Skin of body (tissue), 2 donors: ENCODE data around the gene RALGAPA2. TPM values are rescaled to one million over a fixed set of nuclear protein-coding genes. Genes with fewer than 3 reads are reported as not detected.

Experiments used
- DNase-seq: peaks from one replicate; lab custom pipeline; 2025; lab: John Stamatoyannopoulos, UW
- total RNA-seq: library from RNA; depleted of rRNA; stranded (reverse); fragments of >200 nt; gene quantifications from one replicate; pipeline ENCODE4 v1.2.3, GENCODE V29; 2014

Gene RALGAPA2
- total RNA-seq, 1 donor from 2014 or later = 31.9 TPM

DNA sequence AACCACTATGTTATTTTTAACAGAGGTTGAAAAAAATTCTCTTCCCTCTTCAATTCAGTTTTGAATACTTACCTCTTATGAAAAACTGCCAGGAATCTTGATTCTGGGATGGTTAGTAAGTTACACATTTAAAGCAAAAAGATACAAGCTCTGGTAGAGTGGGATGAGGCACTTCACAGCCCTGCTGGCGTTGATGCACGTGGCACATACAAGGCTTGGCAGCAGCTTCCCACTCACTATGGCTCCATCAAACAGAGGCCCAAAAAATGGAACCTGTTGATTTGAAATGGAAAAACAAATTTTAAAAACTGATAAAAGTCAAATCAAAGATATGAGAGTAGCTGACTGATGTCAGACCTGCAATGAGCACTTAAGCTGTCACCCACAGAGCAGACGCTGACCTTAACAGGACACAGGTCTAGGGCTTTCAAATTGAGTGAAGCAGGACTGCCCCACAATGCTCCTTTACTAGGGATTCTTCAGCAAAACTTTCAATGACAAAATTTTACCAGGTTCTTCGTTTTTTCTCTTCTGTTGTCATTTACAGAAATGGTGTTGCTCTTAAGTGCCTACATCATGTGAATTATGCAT, 239.7 kb downstream of the RALGAPA2 start:
- no peak for DNase-seq

DNA sequence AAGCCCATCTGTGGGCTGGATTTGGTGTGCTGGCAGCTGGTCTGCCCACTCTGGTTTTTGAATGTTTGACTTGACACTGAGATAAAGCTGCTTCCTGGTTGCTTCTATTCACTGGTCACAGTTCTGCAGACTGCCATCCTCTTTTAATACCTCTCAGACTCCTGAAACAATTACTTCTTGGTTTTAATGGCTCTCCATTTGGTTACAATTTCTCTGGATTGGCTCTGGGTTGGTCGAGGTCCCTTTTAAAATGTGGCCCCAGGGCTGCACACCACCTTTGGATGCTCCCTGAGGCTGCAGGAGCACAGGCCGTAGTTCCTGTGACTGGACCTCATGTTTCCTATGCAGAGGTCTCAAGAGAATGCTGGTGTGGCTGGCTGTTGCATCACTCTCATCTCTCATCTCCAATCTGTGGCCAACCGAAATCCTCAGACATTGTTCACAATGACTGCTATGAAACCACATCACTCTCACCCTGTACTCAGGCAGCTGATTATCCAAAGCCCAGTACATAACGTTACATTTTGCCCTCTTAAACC, 246.0 kb downstream of the RALGAPA2 start:
- no peak for DNase-seq

DNA sequence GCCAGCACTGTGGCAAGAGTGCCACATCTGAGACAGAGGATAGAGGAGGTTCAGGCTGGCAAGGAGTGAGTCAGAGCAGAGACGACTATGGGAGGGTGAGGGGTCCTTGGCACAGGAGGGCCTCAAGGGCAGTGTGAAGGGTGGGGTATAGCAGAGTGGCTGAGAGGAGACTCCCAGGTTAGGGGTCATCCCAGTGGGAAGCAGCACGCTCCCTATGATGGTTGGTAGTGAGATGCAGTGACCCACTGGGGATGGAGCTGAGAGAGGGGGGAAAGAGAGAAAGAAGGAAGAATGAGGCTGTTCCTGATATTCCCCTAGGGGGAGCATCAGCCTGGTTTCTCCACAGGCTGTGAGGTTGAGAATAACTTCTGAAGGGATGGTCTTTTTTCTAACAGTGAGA, 247.2 kb downstream of the RALGAPA2 start:
- no peak for DNase-seq

DNA sequence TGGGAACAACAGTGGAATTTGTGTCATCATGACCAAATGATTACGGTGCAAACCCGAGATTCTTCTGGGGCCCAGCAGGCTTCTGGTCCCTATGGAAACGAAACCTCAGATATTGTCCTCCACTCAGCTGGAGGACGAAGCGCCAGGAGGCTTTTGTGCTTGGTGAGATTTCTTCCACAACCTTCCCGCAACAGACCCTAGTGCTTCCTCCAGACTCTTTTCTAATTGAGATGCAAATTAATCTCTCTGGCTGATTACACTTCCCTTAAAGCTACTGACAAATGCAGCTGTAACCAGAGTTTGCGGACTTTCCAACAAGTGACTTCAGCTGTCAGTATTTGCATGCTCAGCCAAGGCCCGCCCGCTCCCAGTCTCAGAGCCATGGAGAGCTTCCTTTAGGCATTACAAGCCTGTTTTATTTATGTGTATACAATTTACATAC, 248.5 kb downstream of the RALGAPA2 start:
- DNase-seq = peak; percentile 24

DNA sequence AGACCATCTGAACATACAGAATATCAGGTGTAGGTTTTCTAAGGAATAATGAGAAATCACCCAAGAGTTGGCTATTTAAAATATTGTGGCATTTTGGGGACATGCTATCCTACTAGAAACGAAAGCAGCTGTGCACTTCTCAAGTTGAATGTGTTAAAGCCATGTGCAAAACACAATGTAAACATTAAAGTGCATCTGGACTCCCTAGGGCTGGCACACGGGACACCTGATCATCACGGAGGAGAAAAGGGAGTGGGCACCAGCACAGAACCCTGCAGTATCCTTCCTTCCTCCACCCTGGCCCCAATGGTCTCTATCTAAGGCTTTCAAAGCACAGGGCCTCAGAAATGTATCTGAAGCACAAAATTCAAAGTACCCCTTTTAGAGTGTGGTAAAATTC, 250.3 kb downstream of the RALGAPA2 start:
- DNase-seq = no peak

DNA sequence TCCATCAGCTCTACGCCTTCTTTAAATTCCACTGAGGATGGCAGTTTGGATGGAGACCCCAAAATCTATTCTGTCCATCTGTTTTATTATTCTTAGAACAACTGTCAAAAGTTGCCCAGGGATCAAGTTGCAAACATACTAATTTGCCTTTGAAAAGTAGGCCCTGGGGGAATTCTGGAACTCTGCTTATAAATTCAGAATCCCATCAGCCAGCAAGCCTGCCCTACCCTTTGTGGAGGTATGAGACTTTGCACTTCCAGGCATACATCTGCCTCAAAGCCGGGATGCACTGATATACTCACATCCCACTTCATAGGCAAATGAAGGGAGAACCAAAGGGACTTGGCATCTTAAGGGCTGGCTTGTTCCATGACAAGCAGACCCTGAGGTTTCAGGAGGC, 250.9 kb downstream of the RALGAPA2 start:
- no peak for DNase-seq

DNA sequence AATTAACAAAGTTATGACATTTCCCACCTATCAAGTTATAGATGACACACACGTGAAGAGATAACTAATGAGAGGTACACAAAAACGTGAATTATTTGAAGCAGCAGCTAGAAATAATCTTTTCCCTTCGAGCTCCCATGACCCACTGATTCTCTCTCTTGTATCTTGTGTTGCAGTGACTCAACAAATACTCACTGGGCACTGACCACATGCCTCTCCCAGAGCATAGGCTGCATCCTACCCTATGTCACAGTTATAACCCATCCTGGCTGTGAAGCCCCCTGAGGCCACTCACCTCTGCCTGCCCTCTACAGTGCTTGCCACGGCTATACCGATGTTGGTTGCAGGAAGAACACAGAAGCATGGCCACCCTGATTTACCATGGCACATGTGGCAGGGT, 252.7 kb downstream of the RALGAPA2 start:
- DNase-seq = no peak

DNA sequence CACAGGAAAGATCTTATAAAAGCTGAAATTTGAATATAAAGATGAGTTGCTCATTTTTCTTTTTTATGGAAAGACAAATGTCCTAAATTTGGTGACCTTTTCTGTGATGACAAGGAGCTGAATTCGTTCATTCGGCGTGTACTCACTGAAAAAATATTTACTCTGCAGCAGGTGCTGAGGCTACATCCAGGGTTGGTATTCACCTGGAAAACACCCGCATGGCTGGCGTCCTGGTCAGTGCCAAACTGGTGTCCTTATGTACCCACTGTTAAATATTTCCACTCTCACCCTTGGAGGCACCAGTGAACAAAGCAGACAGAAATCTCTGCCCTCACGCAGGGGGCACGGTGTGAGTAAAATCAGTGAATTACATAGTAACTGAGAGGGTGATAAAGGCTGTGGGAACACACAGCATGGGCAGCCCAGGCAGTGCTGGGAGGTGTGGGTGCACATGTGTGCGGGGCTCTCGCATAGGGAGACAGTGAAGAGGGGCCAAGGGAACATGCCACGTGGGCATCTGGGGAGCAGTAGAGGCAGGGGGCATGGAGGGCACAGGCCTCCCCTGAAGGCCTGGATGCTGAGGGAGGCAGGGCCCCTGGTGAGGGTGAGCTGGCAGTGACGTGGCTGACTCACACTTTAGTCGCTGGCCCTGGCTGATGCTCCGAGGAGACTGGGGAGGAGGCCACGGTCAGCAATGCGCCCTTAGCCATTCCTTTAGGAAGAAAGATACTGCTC, 254.9 kb downstream of the RALGAPA2 start:
- no peak for DNase-seq

DNA sequence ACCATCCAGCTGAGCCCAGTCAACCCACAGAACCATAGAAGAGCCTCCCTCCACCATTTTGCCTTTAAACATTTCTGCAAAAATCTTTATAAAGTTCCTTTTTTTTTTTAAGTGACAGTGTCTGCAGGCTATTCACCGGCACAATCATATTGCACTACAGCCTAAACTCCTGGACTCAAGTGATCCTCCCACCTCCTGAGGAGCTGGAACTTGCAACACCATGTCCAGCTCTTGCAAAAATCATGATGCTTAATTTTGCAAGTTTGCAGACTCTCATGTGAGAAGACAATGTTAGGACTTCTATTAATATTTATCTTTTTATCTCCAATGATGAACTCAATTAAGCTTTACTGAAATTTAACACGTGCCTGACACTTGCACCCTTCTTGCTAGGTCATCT, 255.7 kb downstream of the RALGAPA2 start:
- no peak for DNase-seq

DNA sequence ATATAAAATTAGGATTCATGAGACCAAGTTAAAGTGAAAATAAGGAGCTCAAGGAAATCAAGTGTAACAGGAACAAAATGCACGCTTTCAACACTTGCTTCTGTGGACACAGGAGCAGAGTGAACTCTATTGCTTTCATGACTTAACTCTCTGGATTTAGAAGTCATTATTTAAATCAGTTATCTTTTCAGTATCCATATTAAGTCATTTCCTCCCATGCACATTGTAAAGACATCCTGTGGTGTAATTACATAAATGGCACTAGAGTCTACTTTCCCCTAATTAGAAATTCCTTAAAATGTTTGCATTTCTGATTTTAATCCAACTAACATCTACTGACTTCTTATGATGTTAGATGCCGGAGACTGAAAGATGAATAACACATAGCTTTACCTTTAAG, 256.5 kb downstream of the RALGAPA2 start:
- no peak for DNase-seq

DNA sequence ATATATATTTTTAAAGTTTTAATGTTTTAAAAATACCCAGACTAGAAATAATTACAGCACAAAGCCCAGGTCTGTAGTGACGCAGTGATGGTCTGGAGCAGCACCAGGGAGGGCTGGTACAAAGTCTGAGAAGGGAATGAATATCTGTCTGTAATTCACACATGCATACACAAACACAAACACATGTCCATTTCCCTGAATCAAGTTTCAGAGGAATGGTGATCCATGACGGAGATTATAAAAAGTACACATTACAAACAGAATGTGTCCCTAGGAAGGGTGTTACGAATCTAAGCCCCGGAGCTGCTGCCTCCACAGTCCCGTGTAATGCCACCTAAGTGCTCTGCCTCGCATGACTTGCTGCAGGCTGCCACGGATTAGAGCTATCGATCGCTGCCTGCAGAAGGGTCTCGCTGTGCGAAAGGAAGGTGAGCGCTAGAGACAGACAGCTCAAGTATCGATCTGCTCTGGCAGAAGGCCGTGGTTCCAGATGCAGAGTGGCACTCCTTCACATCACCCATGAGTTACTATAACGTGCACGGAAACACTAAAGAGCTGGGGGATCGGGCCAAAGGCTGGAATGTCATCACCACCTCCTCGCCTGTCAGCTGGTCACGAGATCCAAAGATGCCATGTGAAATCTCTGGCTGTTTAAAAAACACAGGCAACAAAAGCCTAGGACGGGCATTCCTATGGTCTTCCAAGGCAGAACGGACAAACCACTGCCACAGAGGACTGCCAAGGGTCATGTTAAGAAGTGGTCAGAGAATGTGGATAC, 257.4 kb downstream of the RALGAPA2 start:
- DNase-seq = no peak

DNA sequence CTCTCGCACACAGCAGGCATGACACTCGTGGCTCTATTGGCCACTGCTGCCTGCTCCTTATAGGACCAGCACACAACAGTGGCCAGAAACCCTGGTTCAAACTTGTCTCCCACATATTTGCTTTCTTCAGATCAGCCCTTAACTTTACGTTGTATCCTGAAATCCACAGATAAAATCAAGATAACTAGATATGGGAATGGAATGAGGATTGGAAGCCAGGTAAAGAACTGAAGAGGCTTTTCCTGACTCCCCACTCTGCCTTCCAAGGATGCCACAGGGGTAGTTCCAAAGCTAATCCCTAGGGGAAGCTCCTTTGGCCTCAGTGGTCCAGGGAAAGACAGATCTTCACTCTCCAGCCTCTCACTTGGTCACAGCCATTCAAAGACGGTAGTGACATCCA, 258.1 kb downstream of the RALGAPA2 start:
- DNase-seq = no peak

DNA sequence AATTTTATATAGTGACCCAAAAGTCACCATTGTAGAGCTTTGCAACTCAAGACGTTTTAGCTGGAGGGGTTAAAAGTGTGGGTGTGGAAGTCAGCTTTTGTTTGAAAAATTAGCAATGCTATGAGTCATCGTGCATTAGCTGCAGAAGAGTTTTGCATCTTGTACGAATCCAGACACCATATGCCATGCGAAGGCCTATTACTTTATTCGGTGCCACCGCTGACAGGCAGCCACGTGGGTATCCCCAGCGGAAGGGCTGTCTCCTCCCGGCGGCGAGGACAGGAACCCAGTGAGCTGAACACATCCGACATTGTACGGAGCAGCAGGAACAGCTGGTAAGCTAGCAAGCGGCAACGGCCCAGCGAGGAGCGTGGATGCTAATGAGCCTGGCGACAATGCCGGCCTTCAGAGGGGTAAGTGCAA, 260.2 kb downstream of the RALGAPA2 start:
- peak; percentile 44 for DNase-seq

DNA sequence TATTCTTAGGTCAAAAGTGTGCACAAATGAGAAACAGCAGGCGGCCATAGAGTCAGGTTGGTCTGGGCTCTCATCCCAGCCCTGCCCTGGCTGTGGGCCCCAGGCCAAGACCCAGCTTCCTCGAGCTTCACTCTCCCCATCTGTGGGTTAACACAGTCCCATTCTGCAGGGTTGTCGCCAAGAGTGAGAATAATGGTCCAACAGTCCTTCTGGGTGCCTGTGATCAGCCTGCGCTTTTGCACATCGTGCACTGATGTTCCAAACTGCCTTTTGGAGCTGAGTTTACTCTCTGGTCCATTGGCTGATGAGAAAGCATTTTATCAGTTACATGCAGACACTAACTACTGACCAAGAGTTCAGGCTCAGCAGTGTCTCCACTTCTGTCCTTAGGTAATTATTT, 261.9 kb downstream of the RALGAPA2 start:
- no peak for DNase-seq

DNA sequence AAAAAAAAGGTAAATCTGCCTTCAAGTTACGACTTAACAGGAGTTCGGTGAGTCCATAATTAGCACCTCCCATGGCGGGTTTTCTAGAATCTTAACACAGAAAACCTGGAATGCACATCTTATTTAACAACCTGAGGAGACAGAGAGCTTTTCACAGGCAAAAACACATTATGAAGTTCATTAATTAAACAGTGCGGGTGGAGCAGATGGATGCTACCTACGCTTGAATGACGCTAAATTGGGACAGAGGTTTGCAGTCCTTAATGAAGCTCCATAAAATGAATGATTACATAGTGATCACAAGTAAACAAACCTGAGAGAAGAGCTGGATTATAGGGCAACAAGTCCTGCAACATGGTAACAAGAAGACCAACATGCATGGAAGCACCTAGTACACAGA, 263.6 kb downstream of the RALGAPA2 start:
- DNase-seq = no peak

DNA sequence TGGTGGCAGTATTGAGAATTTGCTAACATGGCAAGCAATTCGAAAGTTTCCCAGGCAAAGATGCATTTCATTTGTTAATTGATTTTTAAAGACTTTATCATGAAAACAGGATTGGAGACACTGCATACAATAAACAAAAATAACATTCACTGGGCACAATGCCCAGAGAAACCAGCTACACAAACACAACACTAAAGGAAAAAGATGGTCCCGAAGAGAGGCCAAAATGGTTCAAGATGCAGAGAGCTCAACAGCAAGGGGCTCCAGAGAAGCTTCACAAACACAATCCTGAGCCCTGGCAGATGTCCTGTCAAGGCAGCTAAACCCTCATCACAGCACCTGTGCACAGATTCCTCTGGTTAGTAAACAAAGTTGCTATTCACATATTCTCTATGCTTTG, 265.2 kb downstream of the RALGAPA2 start:
- peak; percentile 31 for DNase-seq

DNA sequence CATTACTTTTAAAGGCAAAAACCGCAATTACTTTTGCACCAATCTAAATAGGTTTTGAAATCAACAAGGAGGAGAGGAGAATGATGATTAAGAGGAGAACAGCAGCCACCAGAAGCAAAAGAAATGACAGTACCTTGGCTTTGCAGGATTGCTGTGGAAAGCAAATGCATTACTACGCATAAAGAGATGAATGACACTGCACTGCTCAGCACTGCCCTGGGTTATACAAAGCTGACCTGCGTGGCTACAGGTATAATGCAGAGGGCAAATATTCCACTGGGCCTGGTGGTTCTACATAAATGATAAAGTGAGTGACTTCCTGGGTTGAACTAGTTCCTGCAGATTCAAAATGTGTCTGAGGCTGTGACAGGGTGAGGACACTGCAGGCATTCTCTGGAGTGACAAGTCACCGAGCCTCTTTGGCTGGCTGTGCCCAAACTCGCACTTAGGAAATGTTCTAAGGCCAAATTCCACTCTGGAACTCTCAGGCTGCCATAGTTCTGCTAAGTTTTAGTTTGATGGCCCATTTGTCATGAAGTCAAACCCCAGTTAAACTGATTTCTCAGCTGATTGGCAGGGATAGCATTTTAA, 265.9 kb downstream of the RALGAPA2 start:
- no peak for DNase-seq

DNA sequence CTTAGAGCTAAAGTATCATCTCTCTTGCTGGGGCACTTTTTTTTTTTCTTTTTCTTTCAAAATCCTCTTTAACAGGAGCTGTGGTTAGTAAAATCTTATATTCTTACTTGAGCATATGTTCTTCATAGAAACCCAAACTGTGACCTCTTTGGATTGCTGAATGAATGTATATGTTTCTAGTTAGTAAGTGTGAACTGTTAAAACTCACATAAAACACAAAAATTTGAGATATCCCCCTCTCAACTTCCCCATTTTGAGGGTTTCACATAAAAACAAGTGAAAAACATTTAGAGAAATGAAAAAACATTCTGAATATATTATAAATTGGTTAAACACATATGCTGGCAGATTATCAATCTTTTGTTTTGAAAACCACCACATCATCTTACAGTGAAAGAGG, 266.4 kb downstream of the RALGAPA2 start:
- peak; percentile 8 for DNase-seq

DNA sequence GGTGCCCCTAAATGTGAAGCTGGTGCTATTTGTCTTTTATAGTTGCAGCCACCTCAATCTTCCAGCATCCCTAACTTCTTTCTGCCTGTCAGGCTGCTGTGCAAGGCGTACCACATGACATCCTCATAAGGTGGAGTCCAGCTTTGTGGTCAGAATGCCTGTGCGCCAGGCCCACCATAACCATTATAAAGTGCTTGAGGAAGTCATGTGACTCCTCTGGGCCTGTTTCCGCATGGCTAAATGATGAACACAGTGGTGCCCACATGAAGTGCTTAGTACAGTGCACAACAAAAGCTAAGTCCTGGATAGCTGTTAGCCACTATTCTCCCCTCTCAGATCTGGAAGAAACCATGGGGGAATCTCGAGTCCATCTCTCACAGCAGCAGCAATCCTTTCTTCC, 268.9 kb downstream of the RALGAPA2 start:
- no peak for DNase-seq

DNA sequence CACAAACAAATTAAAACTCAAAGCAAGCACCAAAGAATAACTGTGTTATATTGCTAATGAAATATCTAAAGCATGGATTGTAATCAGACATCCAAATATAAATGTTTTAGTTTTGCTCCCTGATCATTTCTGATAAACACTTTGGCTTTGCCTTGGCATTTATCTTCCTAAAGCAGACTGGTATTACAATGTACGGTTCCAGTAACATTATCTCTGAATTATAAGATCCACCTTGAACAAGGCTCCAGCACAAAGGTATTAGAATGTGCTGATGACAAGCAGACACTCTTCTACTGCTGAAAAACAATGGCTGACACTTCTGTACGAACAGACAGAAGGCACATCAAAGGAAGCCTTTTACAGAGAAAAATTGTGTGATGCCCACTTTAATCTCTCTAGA, 270.0 kb downstream of the RALGAPA2 start:
- no peak for DNase-seq

DNA sequence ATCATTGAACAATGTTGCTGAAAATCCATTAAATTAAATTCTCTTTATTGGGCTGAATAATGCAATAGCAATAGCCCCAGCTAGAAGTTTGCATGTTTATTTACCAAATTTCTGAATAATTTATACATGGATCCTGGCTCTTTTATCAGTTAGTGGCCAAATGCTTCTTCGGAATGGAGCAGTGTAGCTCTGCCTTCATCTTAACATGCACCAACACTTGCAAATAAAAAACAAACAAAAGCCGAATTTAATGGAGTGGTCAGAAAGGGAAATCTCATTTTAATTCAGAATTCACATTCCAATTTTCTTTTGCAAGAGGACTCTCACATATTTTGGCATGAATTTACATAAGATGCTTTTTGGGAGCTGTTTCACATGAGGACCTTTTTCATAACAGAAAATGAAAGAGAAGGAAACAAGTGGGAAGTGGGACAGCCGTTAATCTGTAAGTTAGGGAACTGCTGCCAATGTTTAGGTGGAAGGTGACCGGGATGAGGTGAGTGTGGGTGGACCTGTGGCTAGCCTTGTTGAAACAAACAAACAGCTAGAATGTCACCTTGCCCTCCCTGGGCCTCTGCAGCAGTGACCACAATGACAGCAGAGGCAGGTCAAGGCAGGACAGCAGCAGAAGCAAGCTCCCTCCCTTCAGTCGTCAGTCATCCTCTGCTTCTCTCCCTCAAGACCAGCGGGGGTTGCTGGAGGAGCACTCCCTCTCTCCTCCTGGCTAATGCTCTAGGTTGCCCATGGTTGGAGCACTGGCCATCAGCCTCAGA, 271.4 kb downstream of the RALGAPA2 start:
- no peak for DNase-seq
